NCI-H2227 (cell line): ENCODE measurements around the gene HLCS.
A peak's percentile ranks its signal among the peaks of the same experiment; 100 is the strongest.
"Not testable (repeated sequence)": the region's sequence is repeated elsewhere in the genome, so short reads cannot be mapped to it uniquely, and the experiment has no call there.

ENCODE experiments used
- DNase-seq: peaks from one replicate; lab custom pipeline; 2025; ENCODE audit not compliant: unreplicated experiment; lab: John Stamatoyannopoulos, UW

Gene HLCS

GRCh38 chr21:36816561-36817130 lies 149.8 kb downstream of the HLCS start:
- DNase-seq, result no peak

- DNase-seq, result not testable (repeated sequence)
Observed at GRCh38 chr21:36816026-36816425, 150.4 kb downstream of the HLCS start.

DNA sequence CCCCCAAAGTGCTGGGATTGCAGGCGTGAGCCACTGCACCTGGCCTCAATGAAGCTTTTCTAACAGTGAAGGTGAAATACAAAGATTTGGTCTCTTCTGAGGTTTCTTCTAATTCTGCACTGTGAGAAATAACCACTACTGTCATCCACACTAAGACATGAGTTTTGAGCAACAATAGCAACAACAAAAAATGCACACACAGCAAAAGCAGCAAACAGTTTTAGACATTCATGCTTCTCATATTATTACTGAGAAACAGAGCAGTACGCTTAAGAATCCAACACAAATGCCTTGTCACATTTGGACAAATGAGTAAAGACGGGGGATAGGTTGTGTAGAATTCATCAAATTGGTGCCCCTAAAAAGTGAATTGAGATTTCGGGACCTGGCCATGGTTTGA lies 151.2 kb downstream of the HLCS start:
- no peak for DNase-seq

DNA sequence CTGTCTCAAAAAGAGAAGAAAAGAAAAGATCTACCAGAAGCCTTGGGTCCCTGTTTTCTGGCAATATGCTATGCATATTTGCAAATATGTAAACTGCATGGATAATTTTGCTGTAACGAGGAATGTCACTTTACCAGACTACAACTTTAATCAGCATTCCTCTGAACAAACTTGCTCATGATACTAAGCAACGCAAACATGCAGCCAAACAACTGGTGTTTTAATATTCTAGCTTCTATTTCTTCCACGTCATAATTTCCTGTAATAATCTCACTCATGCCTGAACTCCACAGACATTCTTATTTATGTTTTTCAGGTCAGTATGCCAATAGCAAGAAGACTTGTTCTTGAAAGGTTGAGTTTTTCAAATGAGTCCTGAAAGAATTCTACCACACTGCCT lies 153.4 kb downstream of the HLCS start:
- no peak for DNase-seq

GRCh38 chr21:36811762-36812161 lies 154.7 kb downstream of the HLCS start:
- no peak for DNase-seq

- no peak for DNase-seq
Observed at GRCh38 chr21:36810443-36810842, 156.0 kb downstream of the HLCS start.

GRCh38 chr21:36807422-36807928 lies 159.0 kb downstream of the HLCS start:
- no peak for DNase-seq

DNA sequence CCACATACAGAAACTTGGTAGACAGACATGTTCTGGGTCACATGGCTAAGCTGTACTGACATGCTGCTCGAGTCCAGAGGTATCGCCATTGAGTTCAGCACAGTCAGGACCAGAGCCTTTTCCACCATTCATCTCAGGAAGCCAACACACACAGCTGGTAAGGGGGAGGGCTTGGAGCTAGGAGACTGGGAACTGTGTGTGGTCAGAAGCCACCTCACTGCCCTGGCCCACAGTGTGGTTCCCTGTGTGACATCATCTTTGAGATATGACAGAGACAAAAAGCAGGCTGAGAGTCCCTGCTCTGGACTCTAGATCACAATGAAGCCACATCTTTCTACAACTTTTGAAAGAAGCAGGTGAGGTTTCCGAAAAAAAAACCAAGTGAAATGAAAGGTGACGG lies 160.4 kb downstream of the HLCS start:
- DNase-seq, result no peak

DNA sequence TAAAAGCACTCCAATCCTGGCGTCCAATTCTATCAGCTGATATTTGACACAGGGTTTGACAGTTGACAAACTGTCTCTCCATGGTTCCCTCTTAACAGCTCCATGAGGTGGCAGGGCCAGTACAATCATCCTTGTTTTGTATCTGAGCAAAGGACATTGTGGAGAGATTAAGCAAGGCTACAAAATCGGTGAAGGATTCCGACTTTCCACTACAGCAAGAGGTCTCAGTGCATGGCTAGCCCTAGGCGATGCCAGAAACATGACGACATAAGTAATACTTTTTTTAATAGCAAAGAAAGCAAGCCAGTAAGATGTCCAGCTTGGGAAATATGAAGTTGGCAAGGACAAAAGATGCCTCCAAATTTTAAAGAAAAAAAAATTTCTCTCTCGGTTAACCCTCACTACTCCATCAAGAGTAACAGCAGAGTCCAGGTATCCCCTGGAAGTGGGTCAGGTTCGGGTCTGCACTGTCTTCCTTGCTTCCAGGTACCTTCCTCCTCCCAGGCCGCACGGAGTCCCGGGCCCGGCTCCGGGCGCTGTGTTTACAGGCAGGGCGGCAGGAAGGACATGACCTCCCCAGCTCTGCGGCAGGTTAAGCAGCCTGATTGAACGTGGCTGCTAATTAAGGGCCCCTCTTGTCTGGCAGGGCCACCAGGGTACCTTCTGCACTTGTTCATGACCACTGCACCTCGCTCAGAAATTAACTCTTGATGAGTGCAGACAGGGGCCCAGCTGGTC lies 161.4 kb downstream of the HLCS start:
- DNase-seq, result no peak

GRCh38 chr21:36803816-36804439 lies 162.5 kb downstream of the HLCS start:
- DNase-seq, result no peak

DNA sequence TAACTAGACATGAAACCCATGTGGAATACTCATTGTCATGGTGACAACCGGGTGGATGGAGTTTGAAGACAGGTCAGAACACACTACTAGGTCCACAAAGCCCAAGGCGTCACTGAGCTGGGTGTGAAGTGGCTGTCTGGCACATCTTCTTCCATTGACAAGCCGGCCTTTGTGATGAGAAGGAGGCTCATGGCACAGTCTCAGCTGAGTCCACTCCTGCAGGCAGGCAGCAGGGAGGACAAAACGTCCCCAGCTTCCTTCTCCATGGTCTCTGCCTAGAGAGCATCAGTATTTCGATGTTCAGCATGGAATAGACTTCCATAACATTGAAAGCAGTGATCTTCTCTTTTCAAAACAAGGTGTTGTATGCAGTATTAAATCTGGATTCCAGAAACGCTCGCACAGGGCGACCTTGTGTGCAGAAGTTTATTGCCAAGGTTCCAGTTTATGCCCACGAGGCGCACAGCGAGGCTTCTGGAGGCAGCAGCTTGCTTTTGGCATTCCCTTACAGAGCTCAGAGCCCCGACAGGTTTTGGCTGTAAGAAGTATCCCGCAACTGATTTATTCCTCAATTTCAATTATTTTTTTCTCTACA lies 163.3 kb downstream of the HLCS start:
- DNase-seq, result no peak

DNA sequence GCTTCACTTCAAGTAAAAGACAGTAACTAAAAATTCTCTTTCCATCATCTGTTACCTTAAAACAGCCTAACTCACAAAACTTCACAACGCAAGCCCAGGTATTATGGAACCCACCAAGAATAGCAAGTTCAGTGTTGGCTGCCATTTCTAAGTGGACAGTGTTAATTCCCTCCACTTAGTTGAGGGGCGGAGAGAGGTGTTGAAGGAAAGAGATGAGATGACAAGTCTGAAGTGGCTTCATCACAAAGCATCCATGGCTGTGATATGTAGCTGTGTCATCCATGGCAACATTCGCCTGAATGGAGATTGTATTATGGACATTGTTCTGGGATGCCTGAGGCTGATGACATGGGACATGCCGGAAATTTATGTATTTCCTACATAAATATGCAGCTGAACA lies 165.7 kb downstream of the HLCS start:
- no peak for DNase-seq

DNA sequence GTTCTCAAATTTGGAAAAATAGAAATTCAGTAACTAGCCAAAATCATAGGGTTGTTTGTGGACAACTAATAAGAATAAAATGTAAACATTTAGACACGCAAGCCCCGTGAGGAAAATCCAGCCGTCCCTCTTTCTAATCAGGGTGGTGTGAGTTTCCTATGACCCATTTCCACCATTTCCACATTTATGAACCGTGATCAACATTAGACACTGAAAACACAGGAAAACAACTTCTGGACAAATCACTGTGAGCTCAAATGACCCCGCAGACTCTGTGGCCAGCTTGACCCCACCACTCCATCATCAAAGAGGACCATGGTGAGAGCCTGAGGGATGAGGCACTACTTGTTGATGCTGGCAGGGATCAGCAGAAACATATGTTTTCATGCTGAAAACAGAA lies 166.6 kb downstream of the HLCS start:
- no peak for DNase-seq

DNA sequence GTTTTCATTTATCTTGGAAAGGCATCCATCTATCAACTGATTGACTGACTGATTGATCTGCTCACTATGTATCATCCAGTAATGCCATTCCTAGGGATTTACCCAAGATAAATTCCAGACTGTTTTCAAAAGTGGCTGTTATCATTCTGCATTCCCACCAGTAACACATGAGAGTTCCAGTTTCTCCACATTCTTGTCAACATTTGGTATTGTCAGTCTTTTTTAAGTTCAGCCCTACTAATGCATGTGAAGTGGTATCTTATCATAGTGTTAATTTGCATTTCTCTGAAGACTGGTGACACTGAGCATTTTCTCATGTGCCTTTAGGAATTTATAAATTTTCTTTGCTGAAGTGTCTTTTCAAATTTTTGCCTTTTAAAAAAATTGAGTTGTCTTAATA lies 168.0 kb downstream of the HLCS start:
- no peak for DNase-seq

DNA sequence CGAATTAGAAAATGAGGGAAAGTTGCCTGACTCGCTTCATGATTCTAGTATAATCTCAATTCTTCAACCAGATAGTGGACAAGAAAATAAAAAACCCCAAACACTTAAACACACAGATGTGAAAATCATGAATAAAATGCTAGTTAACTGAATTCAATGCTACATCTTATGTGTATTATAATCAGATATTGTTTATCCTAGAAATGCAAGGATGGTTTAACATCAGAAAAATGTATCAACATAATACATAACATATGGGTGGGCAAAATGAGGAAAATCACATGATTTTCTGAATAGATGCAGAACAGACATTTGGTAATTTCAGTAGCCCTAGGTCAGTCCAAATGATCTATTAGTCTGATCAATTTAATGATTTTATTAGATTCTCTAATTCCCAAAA lies 170.4 kb downstream of the HLCS start:
- DNase-seq, result no peak

DNA sequence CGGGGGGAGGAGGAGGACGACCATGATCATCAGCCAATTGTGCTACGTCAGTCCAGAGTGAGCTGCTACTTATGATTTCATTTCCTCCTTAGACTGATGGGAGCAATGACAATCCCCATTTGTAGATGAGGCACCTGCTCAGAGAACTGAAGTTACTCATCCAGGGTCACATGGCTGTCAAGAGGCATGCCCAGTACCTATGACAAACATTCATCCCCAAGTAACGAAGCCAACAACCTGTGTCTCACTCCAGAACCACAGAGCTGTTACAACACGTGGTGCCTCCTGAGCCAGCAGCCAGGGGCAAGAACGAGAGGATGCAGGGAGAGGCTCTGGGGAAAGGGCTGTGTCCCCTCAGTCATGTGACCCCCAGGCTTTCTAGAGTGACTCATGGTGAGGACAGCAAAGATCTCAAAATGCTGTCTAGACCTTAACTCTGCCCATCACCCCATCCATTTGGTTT lies 173.9 kb downstream of the HLCS start:
- DNase-seq, result no peak

DNA sequence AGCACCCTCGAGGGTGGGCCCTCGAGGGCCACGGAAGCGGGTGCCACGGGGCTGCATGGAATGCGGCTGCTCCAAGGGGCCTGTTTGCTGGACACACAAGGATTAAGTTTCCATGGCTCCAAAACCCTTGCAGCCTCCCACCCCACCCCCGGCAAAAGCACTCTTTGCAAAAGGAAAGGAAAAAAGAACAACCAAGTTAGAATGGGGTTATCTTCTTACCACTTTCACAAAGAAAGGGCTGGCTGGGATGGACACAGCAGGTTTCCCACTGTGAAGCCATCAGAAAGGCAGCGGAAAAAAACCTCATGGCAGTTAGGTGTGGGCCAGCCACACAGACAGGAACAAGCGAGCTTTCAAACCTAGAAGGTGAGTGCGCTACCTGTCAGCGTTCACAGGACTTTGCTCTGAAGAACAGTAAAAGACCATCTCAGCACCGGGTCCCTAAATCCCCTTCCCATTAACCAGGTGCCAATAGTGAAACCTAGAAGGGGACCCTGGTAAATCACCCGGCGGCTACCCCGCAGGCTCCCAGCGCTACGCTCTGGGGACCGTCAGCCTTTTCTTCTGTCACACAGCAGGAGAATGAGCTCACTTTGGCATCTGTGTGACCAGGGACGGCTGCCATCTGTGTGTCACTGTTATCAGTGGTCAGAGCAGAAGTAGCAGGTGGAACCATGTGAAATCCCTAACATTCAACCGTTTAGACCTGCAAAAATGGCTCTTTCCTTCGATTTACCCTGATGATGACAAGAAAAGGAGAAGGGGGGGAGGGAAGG lies 174.6 kb downstream of the HLCS start:
- peak; percentile 27 for DNase-seq

DNA sequence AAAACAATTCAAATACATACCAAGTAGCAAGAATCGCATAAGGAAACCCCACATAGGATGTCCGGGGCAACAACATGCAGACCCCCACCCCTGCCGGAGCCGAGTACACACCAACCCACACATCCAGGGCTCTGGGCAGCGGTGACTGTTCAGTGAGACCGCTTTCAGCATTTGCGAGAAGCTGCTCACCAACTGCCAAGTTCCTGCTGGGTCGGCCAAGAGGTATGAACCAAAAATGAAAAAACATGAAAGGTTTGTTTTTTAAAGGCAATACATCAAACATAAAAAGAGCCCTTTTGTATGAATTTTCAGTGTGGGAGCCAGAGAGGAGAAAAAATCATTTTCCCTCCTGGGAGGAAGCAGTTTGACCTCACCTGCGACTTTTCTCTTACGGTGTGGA lies 175.3 kb downstream of the HLCS start:
- peak; percentile 4 for DNase-seq

GRCh38 chr21:36790616-36791015 lies 175.9 kb downstream of the HLCS start:
- DNase-seq, result peak; percentile 64

- no peak for DNase-seq
Observed at GRCh38 chr21:36788120-36788638, 178.3 kb downstream of the HLCS start.

- no peak for DNase-seq
Observed at GRCh38 chr21:36786186-36786585, 180.3 kb downstream of the HLCS start.
